ENCODE data around the gene TEX19. TPM values are rescaled to one million over a fixed set of nuclear protein-coding genes. Genes with fewer than 3 reads are reported as not detected.
"Not testable (repeated sequence)": the region's sequence is repeated elsewhere in the genome, so short reads cannot be mapped to it uniquely, and the experiment has no call there.

The TEX19 gene
- total RNA-seq, 1 experiment from 2014 or later, result 0.24 TPM

DNA sequence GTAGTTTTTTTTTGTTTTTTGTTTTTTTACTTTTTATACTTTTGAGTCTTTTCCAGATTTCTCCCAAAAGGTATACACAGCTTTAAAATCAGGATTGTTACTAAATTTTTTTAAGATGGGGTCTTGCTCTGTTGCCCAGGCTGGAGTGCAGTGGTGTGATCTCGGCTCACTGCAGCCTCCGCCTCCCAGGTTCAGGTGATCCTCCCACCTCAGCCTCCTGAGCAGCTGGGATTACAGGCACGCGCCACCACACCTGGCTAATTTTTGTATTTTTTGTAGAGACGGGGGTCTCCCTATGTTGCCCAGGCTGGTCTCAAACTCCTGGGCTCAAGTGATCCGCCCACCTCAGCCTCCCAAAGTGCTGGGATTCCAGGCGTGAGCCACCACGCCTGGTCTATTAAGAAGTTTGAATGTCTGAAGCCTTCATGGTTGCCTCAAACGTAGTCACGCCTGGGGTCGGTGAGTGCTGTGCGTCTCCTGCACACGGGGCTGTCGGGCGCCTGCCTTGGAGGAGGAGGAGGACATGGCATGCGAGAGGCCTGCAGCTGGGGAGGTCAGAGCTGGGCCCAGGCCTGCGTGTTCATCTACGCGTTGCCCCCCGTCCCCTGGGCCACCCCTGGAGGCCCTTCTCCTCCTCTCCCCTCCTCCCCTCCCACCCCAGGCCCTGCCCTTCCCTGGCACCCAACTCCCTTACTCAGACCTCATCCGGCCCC lies 23.3 kb downstream of the TEX19 start:
- H3K9me2 ChIP-seq (ENCODE audit: insufficient read depth); H3K4me3 ChIP-seq; H3K9me3 ChIP-seq (ENCODE audit: insufficient read depth, low read depth); H3K79me2 ChIP-seq (ENCODE audit: low read depth); H3K27me3 ChIP-seq (ENCODE audit: insufficient read depth, low read depth); H3F3A ChIP-seq (ENCODE audit: insufficient read depth, low read depth); H3K27ac ChIP-seq; H2AFZ ChIP-seq; POLR2A ChIA-PET (ENCODE audit: unreplicated experiment); H3K36me3 ChIP-seq (ENCODE audit: low read depth); DNase-seq; H3K4me1 ChIP-seq (replicated peaks; ENCODE audit: insufficient read depth); intact Hi-C loops (cut with micrococcal nuclease; ENCODE audit: unreplicated experiment); H4K20me1 ChIP-seq (ENCODE audit: insufficient read depth); CTCF ChIA-PET; BruUV-seq (replicated peaks); H3K4me2 ChIP-seq: not testable (repeated sequence)

DNA sequence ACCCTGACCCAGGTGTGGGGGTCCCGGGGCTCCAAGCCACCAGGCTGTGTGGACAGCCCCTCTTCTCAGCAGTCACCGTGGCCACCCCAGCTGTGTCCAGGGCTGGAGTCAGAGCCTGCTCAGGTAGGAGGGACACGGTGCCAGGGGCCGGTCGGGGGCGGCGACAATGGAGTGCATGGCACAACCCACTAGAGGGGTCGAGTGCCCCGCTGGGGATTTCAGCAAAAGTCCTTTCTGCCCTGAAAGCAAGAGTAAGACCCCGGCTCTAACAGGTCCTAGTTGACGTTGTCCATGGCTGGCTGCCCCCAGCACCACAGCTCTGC lies 23.8 kb downstream of the TEX19 start:
- intact Hi-C loops (cut with micrococcal nuclease; ENCODE audit: unreplicated experiment), result no loop called here
- TF ChIP-seq, protein P1, sequence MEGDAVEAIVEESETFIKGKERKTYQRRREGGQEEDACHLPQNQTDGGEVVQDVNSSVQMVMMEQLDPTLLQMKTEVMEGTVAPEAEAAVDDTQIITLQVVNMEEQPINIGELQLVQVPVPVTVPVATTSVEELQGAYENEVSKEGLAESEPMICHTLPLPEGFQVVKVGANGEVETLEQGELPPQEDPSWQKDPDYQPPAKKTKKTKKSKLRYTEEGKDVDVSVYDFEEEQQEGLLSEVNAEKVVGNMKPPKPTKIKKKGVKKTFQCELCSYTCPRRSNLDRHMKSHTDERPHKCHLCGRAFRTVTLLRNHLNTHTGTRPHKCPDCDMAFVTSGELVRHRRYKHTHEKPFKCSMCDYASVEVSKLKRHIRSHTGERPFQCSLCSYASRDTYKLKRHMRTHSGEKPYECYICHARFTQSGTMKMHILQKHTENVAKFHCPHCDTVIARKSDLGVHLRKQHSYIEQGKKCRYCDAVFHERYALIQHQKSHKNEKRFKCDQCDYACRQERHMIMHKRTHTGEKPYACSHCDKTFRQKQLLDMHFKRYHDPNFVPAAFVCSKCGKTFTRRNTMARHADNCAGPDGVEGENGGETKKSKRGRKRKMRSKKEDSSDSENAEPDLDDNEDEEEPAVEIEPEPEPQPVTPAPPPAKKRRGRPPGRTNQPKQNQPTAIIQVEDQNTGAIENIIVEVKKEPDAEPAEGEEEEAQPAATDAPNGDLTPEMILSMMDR (conservative IDR thresholded peaks at IDR 0.05), result no peak
- no peak for TF ChIP-seq EZH2 (IDR thresholded peaks at IDR 0.05; ENCODE audit: low read depth)
- Histone ChIP-seq H3K4me1 (replicated peaks; ENCODE audit: insufficient read depth) (no peaks in the 10 kb centered on the region; the same call in 1 of the 2 replicates), H3K9me3 (ENCODE audit: insufficient read depth, low read depth) (no peaks in the 10 kb centered on the region), H3K36me3 (ENCODE audit: low read depth) (no peaks in the 10 kb centered on the region), H3K27me3 (ENCODE audit: insufficient read depth, low read depth) (peaks cover 3% of the 10 kb centered on the region; the same call in 1 of the 2 replicates), H3K9me2 (ENCODE audit: insufficient read depth) (no peaks in the 10 kb centered on the region), H3F3A (ENCODE audit: insufficient read depth, low read depth) (no peaks in the 10 kb centered on the region), H2AFZ (no peak overlapping the region), H3K4me2 (no peak overlapping the region), H3K27ac (no peak overlapping the region), H3K4me3 (no peak overlapping the region), H3K79me2 (ENCODE audit: low read depth) (no peaks in the 10 kb centered on the region), H4K20me1 (ENCODE audit: insufficient read depth) (no peaks in the 10 kb centered on the region; the same call in 1 of the 2 replicates)
- CTCF ChIA-PET, result no interaction called here
- DNase-seq, result no peak
- no TSS peak for BruUV-seq (replicated peaks)
- POLR2A ChIA-PET (ENCODE audit: unreplicated experiment), result no interaction called here

DNA sequence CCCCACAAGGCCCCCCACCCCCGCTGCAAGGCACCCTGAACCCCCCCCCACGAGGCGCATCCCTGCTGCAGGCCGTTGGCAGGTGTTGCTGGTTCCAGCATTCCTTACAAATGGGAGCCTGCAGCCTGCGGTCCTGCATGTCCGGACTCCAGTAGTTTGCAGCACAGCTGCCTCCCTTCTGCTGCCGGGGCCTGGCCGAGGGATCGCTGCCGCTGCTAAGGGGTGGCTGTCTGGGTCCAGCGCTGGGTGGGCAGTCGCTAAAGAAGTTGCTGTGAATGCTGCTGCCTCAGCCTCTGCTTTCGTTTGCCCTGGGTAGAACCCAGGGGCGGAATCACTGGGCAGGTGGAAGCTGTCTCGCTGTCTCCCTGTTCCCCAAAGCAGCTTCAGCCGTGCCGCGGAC lies 24.4 kb downstream of the TEX19 start:
- Histone ChIP-seq H2AFZ (no peak overlapping the region), H3K9me3 (ENCODE audit: insufficient read depth, low read depth) (no peaks in the 10 kb centered on the region), H3K4me1 (replicated peaks; ENCODE audit: insufficient read depth) (no peaks in the 10 kb centered on the region; the same call in 1 of the 2 replicates), H3K4me3 (no peak overlapping the region), H3K36me3 (ENCODE audit: low read depth) (no peaks in the 10 kb centered on the region), H3K27me3 (ENCODE audit: insufficient read depth, low read depth) (peaks cover 3% of the 10 kb centered on the region; the same call in 1 of the 2 replicates), H3K4me2 (no peak overlapping the region), H3K27ac (no peak overlapping the region), H4K20me1 (ENCODE audit: insufficient read depth) (no peaks in the 10 kb centered on the region; the same call in 1 of the 2 replicates), H3F3A (ENCODE audit: insufficient read depth, low read depth) (no peaks in the 10 kb centered on the region), H3K9me2 (ENCODE audit: insufficient read depth) (no peaks in the 10 kb centered on the region), H3K79me2 (ENCODE audit: low read depth) (no peaks in the 10 kb centered on the region)
- ChIA-PET CTCF (no interaction called here), POLR2A (ENCODE audit: unreplicated experiment) (no interaction called here)
- no peak for DNase-seq
- intact Hi-C loops (cut with micrococcal nuclease; ENCODE audit: unreplicated experiment), result no loop called here
- no TSS peak for BruUV-seq (replicated peaks)
- no peak for TF ChIP-seq EZH2 (IDR thresholded peaks at IDR 0.05; ENCODE audit: low read depth)
- TF ChIP-seq, protein P1 (conservative IDR thresholded peaks at IDR 0.05), result no peak
